ENCODE data around the gene SNCAIP.
"Not testable (repeated sequence)": the region's sequence is repeated elsewhere in the genome, so short reads cannot be mapped to it uniquely, and the experiment has no call there.

Gene SNCAIP

DNA sequence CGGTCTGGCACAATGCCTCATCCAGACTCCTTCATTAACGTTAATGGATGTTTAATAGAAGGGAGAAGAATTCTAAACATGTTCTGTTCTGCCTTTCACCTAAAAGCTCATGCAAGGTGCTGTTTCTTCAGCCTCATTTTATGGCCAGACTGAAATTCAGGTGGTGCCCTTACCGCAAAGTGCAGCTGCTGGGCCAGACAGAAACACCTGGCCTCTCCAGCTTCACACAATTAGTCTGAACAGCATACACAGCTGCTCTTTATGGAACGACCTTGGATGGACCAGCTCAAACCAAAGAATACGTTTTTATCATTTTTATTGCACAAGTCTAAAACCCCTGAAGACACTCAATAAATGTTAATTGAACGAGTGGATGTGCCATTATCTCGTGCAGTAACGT, 4.6 kb downstream of the SNCAIP start:
- no peak for DNase-seq

DNA sequence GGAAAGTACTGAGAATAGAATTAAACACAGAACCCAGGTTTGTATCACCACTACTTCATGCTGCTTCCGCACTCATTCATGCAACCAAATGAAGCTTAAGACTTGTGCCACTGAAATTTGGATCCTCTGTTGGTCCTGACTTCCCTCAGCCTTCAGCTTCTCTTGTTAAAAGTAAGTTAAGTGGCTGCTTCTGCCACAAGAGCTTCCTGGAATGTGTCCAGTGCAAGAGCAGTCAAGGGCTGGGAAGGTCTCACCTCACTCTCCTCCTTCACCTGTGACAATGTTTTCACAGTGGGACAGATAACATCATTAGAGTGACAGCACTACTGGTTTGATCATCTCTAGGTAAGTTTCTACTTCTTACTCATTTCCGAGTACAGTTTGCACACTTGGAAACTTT, 7.9 kb downstream of the SNCAIP start:
- no peak for DNase-seq

DNA sequence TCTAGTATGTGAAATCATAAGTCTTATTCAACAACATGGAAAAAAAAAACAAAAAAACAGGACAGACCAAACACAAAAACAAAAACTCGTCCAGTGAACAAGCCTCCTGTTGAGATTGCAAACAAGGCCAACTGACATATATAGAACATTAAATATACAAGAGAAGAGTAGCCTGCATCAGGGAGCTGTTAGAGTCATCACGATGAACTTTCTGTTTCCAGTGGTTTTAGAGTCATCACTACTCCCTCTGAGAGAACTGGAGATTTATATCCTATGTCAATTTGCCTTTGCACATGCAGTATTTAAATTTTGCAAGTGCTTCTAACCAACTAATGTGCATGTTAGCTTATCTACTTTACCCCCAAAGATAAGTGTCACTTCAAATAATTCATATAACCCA, 9.9 kb downstream of the SNCAIP start:
- DNase-seq = no peak

DNA sequence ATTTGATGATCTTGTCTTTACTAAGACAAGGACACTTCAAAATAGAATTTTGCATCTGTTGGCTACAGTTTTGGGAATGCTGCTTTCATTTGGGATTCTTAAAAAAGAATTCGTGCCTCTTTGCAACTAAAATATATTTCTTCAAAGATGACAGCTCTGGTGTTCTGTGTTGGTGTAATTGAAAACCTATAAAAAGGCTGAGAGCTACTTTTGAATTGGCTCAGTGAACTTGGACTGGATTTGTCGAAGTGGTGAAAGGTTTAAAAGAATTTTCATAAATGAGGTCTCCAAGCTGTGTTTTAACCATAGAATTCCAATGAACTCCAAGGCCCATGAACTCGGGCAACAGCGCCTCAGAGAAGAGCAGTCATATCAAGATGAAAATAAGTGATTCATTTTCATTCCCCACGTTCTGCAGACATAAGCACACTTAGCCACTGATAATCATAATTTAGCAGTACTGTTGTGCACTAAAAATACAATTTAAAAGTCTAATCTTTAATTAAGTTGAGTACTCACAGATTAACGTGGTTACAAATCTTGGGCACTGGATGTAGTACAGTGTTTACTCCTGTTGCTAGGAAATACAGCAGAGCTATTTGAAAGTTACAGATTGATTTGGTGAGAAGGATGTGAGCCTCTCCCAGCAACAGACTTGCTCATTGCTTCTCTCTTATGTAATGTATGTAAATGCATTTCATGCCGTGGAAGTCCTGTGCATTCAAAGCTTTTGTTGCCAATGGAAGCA, 10.9 kb downstream of the SNCAIP start:
- DNase-seq = no peak

DNA sequence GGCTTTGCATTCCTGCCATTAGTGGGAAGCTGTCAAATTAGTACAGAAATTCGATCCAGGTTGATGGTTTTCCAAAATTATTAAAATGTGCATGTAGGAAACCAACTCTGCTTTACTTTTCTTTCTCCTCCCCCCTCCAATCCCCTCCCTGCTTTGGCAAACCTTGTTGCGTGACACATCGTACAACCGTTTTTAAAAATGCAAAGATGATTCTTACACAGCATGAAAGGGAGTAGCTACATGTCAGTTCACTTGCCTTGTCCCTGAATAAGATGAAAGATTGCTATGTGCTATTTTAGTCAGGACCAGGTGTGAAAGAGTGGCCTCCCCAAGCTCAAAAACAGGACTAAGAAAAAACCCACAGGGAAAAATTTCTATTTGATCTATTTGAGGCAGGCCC, 11.7 kb downstream of the SNCAIP start:
- no peak for DNase-seq

DNA sequence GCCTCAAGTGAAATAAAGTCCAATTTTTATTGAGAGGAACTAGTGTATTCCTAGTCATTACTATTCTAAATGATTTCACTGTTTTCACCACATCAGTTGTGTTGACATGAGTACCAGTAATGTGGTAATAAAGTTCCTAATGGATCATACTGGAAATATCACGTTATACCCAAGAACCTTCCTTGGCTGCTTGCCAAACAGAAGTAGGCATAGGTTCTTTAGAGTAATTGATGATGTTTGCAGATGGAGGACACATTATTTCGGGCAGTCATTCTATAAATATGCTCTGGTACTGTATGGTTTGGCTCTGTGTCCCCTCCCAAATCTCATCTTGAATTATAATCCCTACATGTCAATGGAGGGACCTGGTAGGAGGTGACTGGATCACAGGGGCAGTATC, 15.1 kb downstream of the SNCAIP start:
- DNase-seq = no peak

DNA sequence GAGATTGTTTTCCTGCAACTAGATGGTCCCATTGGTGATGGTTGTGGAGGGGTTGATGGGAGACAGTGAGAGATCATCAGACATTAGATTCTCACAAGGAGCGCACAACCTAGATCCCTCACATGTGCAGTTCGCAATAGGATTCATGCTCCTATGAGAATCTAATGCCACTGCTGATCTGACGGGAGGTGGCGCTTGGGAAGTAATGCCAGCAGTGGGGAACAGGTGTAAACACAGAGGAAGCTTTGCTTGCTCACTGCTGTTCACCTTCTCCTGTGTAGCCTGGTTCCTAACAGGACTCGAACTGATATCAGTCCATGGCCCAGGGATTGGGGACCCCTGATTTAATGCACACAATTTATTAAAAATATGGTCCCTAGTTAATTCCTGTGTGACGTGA, 18.8 kb downstream of the SNCAIP start:
- no peak for DNase-seq

DNA sequence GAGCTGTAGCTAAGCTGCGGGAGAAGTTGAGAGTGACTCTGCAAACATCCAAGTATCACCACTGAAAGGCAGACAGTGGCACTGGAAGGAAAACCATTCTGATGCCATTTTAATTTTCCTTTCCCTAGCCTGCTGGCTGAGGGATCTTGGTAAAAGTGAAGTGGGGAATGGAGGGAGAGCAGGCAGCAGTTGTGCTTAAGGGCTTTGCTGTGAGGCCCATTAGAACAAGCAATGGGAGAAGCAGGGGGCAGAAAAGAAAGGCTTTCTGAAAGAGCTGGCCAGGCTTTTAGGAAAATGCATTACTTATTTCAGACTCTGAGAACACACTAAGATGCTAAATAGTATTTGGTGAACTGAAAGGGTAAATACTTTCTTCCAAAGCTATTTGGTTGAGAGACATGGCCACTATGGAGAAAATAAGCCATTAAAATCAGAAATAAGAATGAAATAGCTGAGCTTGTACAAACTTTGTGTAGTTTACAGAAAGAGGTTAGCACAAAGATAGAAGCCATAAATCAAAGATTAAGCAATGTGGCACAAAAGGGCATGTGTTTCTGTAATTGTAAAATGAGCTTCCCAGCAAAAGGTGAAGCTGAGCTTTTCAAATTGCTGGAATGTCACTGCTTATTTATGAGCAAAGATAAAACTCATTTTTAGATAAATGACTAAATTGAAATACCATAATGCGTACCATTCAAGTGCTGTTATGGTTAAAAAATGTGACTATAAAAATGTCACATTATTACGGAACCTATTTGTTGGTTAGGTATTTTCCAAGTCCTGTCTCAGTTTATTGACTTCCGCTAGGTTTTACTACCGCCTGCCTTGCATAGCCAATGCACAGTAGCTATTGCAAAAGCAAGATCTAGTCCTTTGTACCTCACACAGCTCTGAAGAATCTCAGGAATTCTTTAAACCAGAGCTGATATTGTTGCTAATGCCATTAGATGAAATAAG, 20.8 kb downstream of the SNCAIP start:
- DNase-seq = no peak

DNA sequence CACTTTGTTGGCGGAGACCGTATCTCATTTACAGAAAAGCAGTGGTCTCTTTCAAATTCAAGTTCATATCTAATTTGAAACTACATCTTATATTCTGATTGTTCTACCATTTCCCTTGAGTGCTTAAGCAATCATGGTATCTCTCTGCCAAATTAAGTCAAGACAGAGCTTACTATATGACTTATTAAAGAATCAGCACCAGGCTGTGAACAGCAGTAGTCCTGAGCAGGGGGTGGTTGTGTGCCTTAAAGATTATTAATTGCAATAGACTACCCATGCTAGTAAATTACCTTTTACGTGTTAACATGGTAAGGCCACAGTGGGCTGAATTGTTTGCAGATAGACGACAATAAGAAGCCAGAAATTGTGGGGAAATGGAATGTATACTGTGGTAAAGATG, 21.5 kb downstream of the SNCAIP start:
- DNase-seq = no peak

DNA sequence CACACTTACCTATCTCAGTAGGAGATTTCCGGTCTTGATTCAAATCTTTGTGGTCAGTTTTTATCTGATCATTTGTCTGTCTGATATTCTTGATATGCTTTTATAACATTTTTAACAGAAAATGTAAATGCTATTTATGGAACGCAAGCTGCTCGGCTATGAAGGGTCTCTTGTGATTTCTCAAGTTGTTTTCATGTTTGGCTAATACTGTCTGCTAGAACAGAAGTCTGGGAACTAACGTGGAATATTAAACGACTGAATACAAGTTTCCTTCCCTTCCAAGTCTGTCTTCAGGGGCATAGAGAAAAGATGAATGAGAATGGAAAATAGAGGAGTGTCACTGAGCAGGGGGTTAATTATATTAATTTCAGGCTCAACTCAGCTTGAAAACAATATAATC, 27.6 kb downstream of the SNCAIP start:
- DNase-seq = no peak

DNA sequence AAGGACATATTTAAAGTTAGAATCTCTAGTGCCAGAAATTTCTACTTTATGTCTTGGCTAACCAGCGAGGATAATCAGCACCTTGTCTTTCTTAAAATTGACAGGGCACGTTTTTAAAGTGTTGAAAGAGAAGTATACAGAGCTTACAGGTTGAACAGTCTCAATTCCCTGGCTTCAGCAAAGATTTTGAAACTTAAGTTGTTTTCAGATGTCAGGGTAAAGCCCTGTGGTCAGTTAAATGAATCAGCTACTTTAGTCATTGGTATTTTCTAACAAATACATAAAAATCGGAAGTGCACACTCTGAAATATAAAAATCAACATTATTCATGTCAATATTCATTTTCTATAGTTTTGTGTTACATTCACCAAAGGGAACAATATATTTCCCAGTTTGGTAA, 29.1 kb downstream of the SNCAIP start:
- DNase-seq = no peak

DNA sequence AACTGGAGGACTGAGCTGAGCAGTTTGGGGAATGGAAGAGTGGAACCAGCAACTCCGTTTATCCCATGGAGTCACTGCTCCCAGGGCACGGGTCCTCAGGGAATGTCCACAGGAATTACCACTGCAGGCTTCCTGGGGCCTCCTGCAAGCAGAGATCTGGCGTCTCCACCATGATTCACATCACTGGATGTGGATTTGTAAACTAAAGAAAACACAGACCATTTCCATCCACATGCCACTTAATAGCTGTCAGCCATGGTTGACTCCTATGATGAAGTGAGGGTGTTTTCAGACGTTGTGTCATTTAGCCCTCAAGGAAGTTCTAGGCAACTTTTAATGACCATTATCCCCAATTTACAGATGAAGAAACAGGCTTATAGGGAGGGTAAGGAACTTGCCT, 30.2 kb downstream of the SNCAIP start:
- no peak for DNase-seq

DNA sequence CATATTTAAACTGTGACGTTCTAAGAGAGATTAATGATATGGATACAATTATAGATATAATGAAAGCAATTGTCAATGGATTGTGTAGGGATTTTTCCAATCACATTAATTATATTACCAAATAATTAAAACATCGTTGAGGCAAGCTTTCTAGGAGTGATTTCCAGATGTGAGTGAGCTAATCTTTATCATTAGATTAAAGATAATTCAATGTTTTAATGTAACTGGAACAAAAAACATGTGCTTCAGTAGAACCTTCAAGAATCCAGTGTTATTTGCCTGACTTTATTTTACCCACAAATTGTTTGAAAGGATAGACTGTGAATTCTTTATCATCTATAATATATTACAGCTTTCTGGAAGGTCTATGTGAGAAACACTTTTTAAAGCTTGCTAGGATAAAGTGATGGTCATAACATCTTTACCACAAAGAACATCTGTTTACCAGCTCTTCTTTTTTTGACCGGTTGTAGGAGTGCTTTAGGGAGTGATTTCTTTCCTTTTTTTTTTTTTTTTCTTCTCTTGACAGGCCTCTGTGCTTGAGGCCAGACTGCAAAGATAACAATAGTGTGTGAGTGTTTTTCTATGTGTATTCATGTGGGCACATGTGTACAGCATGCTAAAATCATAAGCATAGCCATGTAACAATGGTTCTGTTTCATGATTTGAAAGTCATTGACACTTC, 35.0 kb downstream of the SNCAIP start:
- no peak for DNase-seq

DNA sequence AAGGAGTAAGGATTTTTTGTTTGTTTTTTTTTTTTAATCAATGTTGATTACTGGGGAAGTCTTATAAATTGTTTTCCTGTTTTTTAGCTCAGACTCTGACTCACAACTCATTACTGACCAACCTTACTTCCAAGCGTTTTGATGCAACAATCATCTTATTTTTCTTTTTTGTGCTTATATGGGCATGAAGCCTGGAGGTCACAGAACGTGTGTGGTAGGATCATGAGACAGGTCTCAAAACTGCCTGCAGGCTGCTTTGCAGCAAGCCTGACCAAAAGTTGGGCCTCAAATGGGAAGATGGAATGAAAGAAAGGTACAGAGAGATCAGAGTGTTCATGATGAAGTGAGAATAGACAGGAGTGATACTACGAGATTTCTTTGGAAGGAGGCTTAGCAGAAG, 38.5 kb downstream of the SNCAIP start:
- no peak for DNase-seq

DNA sequence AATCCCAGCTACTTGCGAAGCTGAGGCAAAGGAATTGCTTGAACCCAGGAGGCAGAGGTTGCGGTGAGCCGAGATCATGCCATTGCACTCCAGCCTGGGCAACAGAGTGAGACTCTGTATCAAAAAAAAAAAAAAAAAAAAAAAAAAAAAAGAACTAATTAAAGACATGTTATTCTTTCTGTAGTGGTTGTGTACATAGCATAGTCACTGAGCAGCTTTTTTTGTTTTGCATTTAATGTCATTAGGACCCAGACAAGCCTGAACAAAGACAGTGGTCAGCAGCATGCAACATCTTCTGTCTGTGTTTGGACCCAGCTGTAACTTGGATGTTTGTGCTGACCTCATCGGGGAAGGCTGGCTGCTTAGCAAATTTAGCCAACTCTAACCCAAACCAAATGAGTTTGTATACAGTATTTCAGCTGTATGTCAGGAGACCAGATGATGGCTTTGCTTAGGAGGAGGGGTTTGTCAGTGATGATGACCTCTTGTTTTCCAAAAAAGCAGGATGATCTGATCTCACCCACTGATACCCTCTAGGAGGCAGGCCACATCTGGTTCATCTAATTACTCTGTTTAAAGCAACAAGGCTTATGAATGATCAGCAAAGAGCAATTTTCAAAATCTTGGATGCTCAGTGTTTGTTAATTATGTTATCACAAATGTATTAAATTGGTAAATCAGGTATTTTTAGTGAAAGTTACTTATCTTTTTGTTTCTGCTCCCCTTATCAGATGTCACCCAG, 39.5 kb downstream of the SNCAIP start:
- DNase-seq = no peak

DNA sequence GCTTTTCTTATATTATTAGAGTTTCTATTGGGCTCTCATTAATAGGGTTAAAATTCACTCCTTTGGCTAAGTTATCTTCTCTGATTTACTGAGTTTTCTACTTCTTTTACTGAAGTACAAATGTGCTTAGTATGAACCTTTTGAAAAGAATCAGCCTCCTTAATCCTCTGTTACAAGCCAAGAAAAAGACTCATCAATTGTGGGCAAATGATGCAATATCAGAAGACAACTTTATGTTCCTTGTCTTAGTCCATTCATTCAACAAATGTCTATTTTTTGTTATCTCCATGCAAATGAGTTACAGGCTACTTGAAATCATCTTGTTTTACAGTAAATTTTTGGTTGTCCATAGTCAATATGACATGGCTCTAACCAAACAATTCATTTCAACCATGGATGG, 40.3 kb downstream of the SNCAIP start:
- DNase-seq = no peak

DNA sequence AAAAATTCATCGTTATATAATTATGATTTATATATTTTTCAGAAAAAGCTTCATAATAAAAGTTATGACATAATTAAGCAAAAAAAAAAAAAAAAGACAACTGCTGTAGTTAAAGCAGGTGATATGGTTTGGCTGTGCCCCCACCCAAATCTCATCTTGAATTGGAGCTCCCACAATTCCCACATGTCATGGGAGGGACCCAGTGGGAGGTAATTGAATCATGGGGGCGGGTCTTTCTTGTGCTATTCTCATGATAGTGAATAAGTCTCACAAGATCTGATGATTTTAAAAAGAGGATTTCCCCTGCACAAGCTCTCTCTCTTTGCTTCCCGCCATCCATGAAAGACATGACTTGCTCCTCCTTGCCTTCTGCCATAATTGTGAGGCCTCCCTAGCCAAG, 41.3 kb downstream of the SNCAIP start:
- DNase-seq = not testable (repeated sequence)

DNA sequence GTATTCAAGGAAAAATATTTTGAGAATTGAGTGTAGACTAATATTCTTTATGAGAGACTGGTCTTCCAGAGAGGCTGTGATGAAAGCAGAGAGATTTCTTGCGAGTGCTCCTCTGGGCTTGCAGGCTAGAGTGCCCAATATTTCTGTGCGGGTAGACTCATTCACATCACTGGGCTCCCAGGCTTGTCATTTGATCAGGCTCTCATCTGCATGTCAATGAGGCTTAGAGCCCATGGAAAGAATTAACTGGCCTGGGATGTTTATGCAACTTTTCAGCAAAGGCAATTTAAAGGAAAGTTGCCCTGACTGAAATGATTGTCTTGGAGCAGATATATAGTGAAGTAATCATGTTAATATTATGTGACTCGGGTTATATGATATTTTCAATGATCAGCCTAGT, 42.3 kb downstream of the SNCAIP start:
- no peak for DNase-seq

DNA sequence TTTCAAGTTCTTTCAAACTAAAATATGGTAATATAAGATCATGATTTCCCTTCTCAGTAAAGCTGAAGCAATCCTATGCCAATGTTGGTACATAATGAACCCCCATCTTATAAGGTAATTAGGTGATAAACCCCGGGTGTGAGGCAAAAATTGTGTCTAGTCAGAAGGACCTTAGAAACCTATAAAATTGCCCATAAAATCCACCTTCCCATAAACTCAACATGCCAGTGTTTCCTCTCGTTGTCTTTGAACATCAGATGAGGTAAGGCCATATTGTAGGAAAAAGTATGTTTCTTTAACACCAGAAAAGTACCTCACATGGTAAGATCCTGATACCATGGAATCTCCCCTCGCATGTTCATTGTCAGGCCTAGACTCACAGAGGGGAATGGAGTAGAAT, 43.3 kb downstream of the SNCAIP start:
- DNase-seq = no peak

DNA sequence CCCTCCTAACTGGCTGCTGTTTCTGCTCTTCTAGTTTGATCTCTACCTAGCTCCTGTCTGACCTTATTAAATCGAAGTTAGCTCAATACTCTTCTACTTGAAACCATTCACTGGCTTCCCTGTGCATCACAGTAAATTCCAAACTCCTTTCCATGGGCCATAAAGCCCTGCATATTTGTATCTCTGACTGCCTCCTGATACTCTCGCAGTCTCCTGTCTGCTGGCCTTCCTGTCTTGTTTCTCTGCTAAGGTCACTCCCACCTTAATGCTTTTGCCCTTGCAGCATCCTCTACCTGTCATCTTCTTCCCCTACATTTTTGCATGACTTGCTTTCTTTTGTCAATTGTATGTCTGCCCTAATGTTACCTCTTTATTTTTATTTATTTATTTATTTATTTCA, 44.8 kb downstream of the SNCAIP start:
- DNase-seq = no peak

DNA sequence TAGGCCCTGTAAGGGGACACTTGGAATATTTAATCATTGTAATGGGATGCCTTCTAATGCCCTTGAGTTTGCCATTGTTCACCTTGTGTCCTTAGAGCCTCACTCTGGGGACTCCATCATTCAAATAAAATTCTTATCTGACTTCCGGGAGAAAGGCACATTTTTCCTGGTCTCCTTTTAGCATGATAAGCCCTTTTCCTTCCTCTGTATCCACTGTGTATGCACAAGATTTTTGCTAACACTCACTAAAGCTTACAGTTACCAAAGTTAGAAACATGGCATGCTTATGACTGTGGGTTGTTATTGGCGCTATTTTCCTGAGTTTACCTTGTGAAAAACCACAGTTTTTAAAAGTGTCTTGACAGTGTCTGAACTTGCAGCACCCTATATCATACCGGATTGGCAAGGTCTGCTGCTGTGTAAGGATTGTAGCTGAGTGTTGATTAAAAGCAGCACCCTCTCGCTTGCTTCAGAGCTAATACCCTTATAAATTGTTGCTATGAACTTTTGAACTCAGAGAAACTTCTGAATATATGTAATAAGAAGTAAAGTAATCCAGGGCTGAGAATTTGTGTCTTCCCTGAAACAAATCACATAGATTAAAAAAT, 46.4 kb downstream of the SNCAIP start:
- DNase-seq = no peak

DNA sequence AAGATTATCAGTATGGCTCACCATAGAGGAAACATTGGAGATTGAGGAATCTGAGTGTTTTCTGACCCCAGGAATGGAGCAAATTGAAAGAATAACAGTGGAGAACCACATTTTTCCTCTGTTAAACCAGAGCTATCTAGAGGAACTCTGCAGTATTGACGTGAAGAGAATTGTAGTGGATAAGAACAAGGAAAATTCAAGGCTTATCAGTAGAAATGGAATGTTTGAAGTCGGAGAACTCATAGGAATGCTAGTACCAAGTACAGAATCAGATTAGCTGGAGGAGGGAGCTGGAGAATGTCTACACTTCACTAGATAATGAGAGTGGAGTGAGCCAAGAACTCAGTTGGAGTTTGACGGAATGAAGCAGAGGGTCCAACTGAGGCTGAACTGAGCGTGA, 50.3 kb downstream of the SNCAIP start:
- DNase-seq = no peak

DNA sequence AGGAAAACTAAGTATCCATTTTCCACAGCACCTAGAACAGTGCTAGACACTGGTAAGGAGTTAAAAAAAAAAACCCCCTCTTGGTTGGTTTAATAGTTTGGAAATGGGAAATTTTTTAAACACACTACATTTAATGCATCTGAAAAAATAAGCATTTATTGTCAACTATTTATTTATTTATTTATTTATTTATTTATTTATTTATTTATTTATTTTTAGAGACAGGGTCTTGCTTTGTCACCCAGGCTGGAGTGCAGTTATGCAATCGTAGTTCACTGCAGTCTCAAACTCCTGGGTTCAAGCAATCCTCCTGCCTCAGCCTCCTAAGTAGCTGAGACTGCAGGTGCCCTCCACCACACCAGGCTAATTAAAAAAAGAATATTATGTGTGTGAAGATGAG, 51.6 kb downstream of the SNCAIP start:
- DNase-seq = no peak

Measured in activated CD4-positive, CD25-positive, alpha-beta regulatory T cell (primary cell).